Measurements from ENCODE around the gene NAALADL2. TPM values are rescaled to one million over a fixed set of nuclear protein-coding genes. Genes with fewer than 3 reads are reported as not detected.

The NAALADL2 gene
- polyA plus RNA-seq, 2 of the 4 experiments (the other 2 are of a cell fraction), result 0.09 to 0.28 TPM

GRCh38 chr3:175311946-175312345 lies 452.8 kb downstream of the NAALADL2 start:
- Histone ChIP-seq H3K4me3 (no peak overlapping the region), H3K4me1 (0 out of 3 replicates have a peak, but pooled peaks cover 9% of the 10 kb centered on the region), H3K27ac (no peak overlapping the region), H3K9me3 (no peaks in the 10 kb centered on the region), H3K4me2 (no peak overlapping the region)
- WGBS (ENCODE audit: missing lambda C conversion rate), result 74% methylated on average over 3 of the region's 3 CpGs
- POLR2A ChIA-PET, result no interaction called here
- FAIRE-seq (no peak), DNase-seq (ENCODE audit: low read depth in 1 of 2, low spot score in 1 of 2) (no peak), ATAC-seq (no peak)
- TF ChIP-seq FOSL2 (IDR thresholded peaks at IDR 0.05), result no peak
- no peak for TF ChIP-seq FOSL2 (CRISPR knock-in tag; IDR thresholded peaks at IDR 0.05)
- TF ChIP-seq FOSB (CRISPR knock-in tag; IDR thresholded peaks at IDR 0.05), result no peak
- no peak for TF ChIP-seq RNF2 (IDR thresholded peaks at IDR 0.05; ENCODE audit: borderline replicate concordance, low read depth)
- no peak for TF ChIP-seq GATA3 (IDR thresholded peaks at IDR 0.05; ENCODE audit: borderline replicate concordance)
- TF ChIP-seq KDM5A (IDR thresholded peaks at IDR 0.05), result no peak
- TF ChIP-seq BHLHE40 (IDR thresholded peaks at IDR 0.05; ENCODE audit: low read depth, low read length), result no peak
- TF ChIP-seq KDM1A (IDR thresholded peaks at IDR 0.05; ENCODE audit: low read depth), result no peak
- TF ChIP-seq HEYL (CRISPR knock-in tag; IDR thresholded peaks at IDR 0.05), result no peak
- TF ChIP-seq PBX3 (IDR thresholded peaks at IDR 0.05), result no peak
- no peak for TF ChIP-seq ZNF302 (CRISPR knock-in tag; IDR thresholded peaks at IDR 0.05)
- TF ChIP-seq NPAS2 (CRISPR knock-in tag; IDR thresholded peaks at IDR 0.05; ENCODE audit: borderline replicate concordance), result no peak
- no peak for TF ChIP-seq REST (IDR thresholded peaks at IDR 0.05)
- no peak for TF ChIP-seq RCOR1 (IDR thresholded peaks at IDR 0.05; ENCODE audit: low read depth, low read length)
- TF ChIP-seq ZSCAN20 (CRISPR knock-in tag; IDR thresholded peaks at IDR 0.05), result no peak
- CTCF ChIA-PET, result no interaction called here

- ChIA-PET POLR2A (no interaction called here), CTCF (no interaction called here)
- Histone ChIP-seq H3K4me1 (0 out of 3 replicates have a peak, but pooled peaks cover 4% of the 10 kb centered on the region), H3K4me2 (no peak overlapping the region), H3K4me3 (no peak overlapping the region), H3K27ac (no peak overlapping the region), H3K9me3 (no peaks in the 10 kb centered on the region)
- DNase-seq (ENCODE audit: low read depth in 1 of 2, low spot score in 1 of 2) (no peak), FAIRE-seq (no peak), ATAC-seq (no peak)
- WGBS (ENCODE audit: missing lambda C conversion rate), result 54% methylated on average over 4 of the region's 4 CpGs
- TF ChIP-seq SREBF2 (IDR thresholded peaks at IDR 0.05) (no peak), RCOR1 (IDR thresholded peaks at IDR 0.05; ENCODE audit: low read depth, low read length) (no peak), MAZ (IDR thresholded peaks at IDR 0.05; ENCODE audit: borderline replicate concordance, low read depth, low read length) (no peak), MAFK (IDR thresholded peaks at IDR 0.05; ENCODE audit: partially characterized antibody) (no peak), ESRRA (IDR thresholded peaks at IDR 0.05; ENCODE audit: borderline replicate concordance, low read length) (no peak), ELK1 (IDR thresholded peaks at IDR 0.05; ENCODE audit: low read depth, low read length) (no peak), CHD4 (IDR thresholded peaks at IDR 0.05; ENCODE audit: borderline replicate concordance) (no peak), GATA3 (IDR thresholded peaks at IDR 0.05; ENCODE audit: borderline replicate concordance) (no peak), NPAS2 (CRISPR knock-in tag; IDR thresholded peaks at IDR 0.05; ENCODE audit: borderline replicate concordance) (no peak), RFX5 (IDR thresholded peaks at IDR 0.05) (no peak), NR3C1 (IDR thresholded peaks at IDR 0.05) (no peak), NFE2L2 (conservative IDR thresholded peaks at IDR 0.05; ENCODE audit: low read length) (no peak), HEYL (CRISPR knock-in tag; IDR thresholded peaks at IDR 0.05) (no peak), FOSB (CRISPR knock-in tag; IDR thresholded peaks at IDR 0.05) (no peak), EP300 (IDR thresholded peaks at IDR 0.05) (no peak), PHF8 (IDR thresholded peaks at IDR 0.05; ENCODE audit: borderline replicate concordance, low read depth) (no peak), PBX3 (IDR thresholded peaks at IDR 0.05) (no peak)
- TF ChIP-seq, protein P1, sequence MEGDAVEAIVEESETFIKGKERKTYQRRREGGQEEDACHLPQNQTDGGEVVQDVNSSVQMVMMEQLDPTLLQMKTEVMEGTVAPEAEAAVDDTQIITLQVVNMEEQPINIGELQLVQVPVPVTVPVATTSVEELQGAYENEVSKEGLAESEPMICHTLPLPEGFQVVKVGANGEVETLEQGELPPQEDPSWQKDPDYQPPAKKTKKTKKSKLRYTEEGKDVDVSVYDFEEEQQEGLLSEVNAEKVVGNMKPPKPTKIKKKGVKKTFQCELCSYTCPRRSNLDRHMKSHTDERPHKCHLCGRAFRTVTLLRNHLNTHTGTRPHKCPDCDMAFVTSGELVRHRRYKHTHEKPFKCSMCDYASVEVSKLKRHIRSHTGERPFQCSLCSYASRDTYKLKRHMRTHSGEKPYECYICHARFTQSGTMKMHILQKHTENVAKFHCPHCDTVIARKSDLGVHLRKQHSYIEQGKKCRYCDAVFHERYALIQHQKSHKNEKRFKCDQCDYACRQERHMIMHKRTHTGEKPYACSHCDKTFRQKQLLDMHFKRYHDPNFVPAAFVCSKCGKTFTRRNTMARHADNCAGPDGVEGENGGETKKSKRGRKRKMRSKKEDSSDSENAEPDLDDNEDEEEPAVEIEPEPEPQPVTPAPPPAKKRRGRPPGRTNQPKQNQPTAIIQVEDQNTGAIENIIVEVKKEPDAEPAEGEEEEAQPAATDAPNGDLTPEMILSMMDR (IDR thresholded peaks at IDR 0.05), result no peak
Observed at GRCh38 chr3:175312791-175313190, 453.7 kb downstream of the NAALADL2 start.

All from A549 (cell line).